Stimulated activated CD8-positive, alpha-beta memory T cell treated with anti-CD3 and anti-CD28 coated beads, Interleukin-15, amount 100 ng/mL, for 48 hours (primary cell): ENCODE results near the gene OR2AJ1.

ENCODE experiments used
- DNase-seq, 2 donors: peaks; one replicate each; pipeline ENCODE4 v3.0.0-alpha.2; 2020; ENCODE audit warnings: low read depth in 2 of 2

The OR2AJ1 gene

DNA sequence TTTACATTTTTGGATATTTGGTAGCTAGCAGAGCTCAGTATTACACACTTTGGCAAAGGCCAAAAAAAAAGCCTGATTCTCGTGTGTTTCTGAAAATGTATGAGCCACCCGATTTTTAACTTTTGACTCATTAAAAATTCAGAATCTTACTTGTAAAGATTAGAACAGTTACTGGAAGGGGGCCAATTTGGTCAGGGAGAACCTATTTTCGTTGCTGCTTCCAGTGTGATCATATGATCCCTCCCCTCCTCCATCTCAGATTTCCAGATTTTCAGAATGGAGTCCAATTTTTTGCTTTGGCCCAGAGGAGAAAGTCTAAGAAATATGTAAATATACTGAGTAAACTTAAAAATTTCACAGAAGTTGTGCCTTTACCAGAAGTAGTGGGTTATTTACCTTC, 37.1 kb downstream of the OR2AJ1 start:
- no peak for DNase-seq

DNA sequence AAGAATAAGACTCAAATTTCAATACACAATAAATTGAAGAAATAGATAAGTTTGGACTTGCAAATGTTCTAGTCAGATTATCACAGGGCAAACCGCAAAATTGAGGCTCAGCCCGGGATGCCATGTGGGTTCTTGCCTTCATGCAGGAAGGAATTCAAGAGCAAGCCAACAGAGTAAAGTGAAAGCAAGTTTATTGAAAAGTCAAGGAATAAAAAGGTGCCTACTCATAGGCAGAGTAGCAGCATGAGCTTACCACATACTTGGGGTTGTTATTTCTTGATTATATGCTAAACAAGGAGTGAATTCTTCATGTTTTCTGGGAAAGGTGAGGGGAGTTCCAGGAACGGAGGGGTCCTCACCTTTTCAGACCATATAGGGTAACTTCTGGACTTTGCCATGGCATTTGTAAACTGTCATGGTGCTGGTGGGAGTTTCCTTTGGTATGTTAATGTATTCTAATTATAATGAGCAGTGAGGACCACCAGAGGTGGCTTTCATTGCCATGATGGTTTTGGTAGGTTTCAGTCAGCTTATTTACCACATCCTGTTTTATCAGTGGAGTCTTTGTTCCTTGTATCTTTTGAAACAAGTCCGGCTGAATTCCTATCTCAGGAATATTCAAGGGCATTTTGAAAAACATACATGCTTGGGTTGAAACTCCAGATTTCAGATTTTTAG, 38.4 kb downstream of the OR2AJ1 start:
- DNase-seq: no peak

DNA sequence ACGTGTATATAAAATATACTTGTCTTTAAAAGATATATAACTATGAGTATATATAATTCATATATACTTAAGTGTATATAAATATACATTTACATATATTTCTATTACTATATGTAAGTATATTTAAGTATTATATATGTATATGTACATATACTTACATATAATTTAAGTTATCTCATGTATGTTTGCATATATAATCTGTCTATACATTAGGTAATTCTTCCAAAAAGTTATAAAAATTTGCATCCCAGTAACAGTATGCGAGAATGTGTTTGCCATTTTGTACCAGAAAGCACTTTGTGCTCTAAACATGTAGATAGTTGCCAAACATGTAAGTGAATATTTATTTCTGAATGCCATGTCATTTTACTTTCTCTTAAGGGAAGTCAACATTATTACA, 40.2 kb downstream of the OR2AJ1 start, which contains the start of gene OR2AK2:
Gene OR2AK2, plus strand, starts transcription at position 301 of the 400 bp plus-strand sequence. CDS start 144 bp downstream, outside the sequence.
- no peak for DNase-seq

DNA sequence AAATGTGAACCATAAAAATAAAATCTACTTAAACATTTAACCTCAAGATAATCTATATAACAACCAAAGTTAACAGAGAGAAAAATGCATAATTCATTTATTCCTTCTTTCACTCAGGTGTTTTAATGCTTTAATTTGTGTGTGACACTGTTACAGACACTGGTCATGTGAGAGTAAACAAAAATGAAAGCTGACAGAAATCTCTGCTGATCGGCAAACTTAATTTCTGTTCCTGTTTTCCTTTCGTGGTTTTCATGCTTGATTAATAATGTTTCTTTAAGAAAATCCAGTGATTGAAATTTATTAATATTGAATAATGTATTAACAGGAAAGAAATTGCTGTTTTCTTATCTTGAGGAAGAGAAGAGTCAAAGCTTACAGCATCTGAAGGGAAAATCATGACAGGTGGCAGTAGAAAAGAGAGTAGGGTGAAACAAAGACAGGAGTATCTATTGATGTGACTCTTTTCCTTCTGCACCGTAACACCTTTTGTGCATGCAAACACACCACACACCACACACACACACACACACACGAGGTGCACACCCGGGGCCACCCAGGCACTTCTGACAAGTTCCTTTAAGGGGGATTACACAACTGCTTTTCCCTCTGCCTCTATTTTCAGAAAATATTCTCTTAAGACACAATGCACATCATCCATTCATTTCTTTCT, 42.0 kb downstream of the OR2AJ1 start:
- DNase-seq: no peak
